Chondrocyte (in vitro differentiated cells): ENCODE data around the gene APLF. TPM values are rescaled to one million over a fixed set of nuclear protein-coding genes. Genes with fewer than 3 reads are reported as not detected.

Experiments used
- DNase-seq: peaks from one replicate; pipeline ENCODE4 v3.0.0; 2021; ENCODE audit warnings: mixed read lengths, low spot score
- H3K27ac Mint-ChIP-seq: one replicate; pipeline ENCODE4 v1.8.0; 2021; ENCODE audit warnings: mild to moderate bottlenecking, moderate library complexity, mixed read lengths; ENCODE audit not compliant: unreplicated experiment
- H3K27me3 Mint-ChIP-seq: 2 replicates; pipeline ENCODE4 v1.8.0; 2021; ENCODE audit warnings: low read depth, mixed read lengths
- H3K36me3 Mint-ChIP-seq: 2 replicates; pipeline ENCODE4 v1.8.0; 2021; ENCODE audit warnings: low read depth, mixed read lengths
- H3K4me1 Mint-ChIP-seq: 2 replicates; pipeline ENCODE4 v1.8.0; 2021; ENCODE audit warnings: low read depth, mild to moderate bottlenecking, mixed read lengths
- H3K4me3 Mint-ChIP-seq: one replicate; pipeline ENCODE4 v1.8.0; 2021; ENCODE audit warnings: mild to moderate bottlenecking, moderate library complexity, mixed read lengths; ENCODE audit not compliant: unreplicated experiment
- H3K9me3 Mint-ChIP-seq: 2 replicates; pipeline ENCODE4 v1.8.0; 2021; ENCODE audit warnings: low read depth, mixed read lengths
- CTCF ChIP-seq: fragments of 200-600 bp; sonication (generic); IDR thresholded peaks from 2 replicates; pipeline ENCODE4 v1.5.0; 2021; ENCODE audit warnings: antibody characterized with exemption, mild to moderate bottlenecking, moderate library complexity
- total RNA-seq: library from RNA; stranded (reverse); gene quantifications from 3 replicates; pipeline ENCODE4 v1.2.1, GENCODE V29; 2021

APLF gene
- total RNA-seq, 1 donor from 2014 or later: 3.9 TPM

DNA sequence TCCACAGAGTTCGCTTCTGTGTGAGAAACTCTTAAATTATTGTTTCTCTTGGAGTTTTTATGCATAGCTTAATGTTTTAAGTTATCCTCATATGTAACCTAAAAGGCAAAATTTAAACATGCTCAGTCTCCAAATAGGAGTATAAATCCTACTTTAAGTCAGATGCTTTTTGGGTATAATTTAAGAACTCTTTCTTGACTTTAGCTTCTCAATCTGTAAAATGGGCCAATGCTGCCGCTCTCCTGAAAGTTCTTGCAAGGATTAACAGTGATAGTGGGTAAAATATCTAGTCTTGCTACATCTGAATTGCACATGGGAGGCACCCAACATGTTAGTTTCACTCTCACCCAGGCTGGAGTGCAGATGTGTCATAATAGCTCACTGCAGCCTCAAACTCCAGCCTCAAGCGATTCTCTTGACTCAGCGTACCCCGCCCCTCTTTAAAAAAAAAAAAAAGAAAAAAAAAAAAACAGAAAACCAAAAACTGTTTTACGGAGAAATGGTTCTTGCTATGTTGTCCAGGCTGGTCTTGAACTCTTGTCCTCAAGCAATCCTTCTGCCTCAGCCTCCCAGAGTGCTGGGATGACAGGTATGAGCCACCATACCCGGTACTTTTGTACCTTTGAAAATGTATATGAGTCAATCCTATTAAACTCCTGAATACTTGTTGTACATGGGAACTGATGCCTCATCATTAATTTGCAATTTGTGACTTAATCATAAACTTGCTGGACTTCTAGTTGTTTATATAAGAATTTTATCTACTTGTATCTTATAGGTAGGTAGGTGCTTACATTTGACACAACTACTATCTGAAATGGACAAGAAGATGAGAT is 2.1 kb upstream of the APLF start:
- H3K4me3 Mint-ChIP-seq: no peak overlapping the region
- no peaks in the 10 kb centered on the region for H3K9me3 Mint-ChIP-seq
- H3K36me3 Mint-ChIP-seq: no peaks in the 10 kb centered on the region
- no peak for TF ChIP-seq CTCF
- H3K27me3 Mint-ChIP-seq: no peaks in the 10 kb centered on the region
- peaks cover 20% of the 10 kb centered on the region for H3K4me1 Mint-ChIP-seq
- no peak overlapping the region for H3K27ac Mint-ChIP-seq
- no peak for DNase-seq

DNA sequence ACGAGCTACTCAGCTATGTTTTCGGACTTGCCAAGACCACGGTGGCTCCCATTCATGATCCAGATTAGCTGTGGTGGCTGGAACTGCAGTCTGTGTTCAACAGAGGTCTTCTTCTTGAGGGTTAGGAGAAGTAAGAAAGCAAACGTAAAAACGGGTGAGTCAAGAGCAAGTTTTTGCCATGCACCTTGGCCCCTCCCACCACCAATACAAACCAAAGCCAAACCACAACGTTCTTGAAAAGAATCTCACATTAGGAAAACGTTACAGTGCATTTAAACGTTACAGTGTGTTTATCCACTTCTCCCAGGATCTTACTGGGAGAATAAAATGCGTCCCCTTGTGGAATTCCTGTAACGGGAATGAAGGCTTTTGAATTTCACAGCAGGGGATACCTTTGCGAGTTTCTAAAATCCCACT is 1.0 kb upstream of the APLF start:
- peak overlapping the region; percentile 96 for H3K4me3 Mint-ChIP-seq
- peaks cover 20% of the 10 kb centered on the region for H3K4me1 Mint-ChIP-seq
- H3K27me3 Mint-ChIP-seq: no peaks in the 10 kb centered on the region
- no peaks in the 10 kb centered on the region for H3K9me3 Mint-ChIP-seq
- no peak for DNase-seq
- peak overlapping the region; percentile 94 for H3K27ac Mint-ChIP-seq
- H3K36me3 Mint-ChIP-seq: no peaks in the 10 kb centered on the region
- TF ChIP-seq CTCF: peak; percentile 64

- Mint-ChIP-seq H3K9me3 (no peaks in the 10 kb centered on the region), H3K27me3 (no peaks in the 10 kb centered on the region), H3K27ac (peak overlapping the region; percentile 94), H3K36me3 (no peaks in the 10 kb centered on the region), H3K4me3 (peak overlapping the region; percentile 96), H3K4me1 (peaks cover 20% of the 10 kb centered on the region)
- DNase-seq: no peak
- no peak for TF ChIP-seq CTCF
Observed at GRCh38 chr2:68466778-68467076, 658 bp upstream of the APLF start.

DNA sequence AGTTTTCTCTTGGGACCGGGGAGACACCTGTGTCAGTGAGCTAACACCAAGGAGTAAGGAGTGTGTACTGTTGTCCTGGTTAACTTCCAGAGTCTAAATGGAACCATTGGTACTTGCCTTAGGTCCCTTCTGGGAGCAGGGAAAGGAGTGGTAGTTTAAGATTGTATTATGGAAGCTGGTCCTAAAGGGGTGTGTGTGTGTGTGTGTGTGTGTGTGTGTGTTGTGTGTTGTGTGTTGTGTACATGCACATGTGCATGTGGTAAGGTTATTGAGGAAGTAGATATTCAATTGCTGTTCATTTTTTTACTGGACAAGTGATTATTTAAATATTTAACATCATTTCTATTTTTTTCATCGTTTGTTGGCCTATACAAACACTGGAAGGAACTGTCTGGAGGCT is 1.4 kb downstream of the APLF start:
- H3K36me3 Mint-ChIP-seq: no peaks in the 10 kb centered on the region
- H3K27ac Mint-ChIP-seq: no peak overlapping the region
- no peak for DNase-seq
- no peak overlapping the region for H3K4me3 Mint-ChIP-seq
- H3K27me3 Mint-ChIP-seq: no peaks in the 10 kb centered on the region
- H3K4me1 Mint-ChIP-seq: peaks cover 20% of the 10 kb centered on the region
- TF ChIP-seq CTCF: no peak
- H3K9me3 Mint-ChIP-seq: no peaks in the 10 kb centered on the region

DNA sequence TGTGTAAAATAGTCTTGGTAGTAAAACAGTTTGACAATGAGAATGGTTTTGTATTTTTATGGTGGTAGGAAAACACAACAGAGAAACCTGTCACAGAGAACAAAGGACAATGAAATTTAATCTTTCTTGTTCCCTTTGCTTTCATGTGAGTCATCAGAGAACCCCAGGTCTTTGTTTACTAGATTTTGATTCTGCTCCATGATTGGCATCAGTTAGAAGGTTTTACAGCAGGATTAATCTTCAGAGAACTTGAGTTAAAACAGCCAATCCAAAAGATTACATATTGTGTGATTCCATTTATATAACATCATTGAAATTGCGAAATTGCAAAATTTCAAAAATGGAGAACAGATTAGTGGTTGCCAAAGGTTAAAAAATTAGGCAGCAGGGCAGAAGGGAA is 2.5 kb downstream of the APLF start:
- no peak overlapping the region for H3K27ac Mint-ChIP-seq
- H3K4me3 Mint-ChIP-seq: no peak overlapping the region
- DNase-seq: no peak
- no peaks in the 10 kb centered on the region for H3K9me3 Mint-ChIP-seq
- peaks cover 20% of the 10 kb centered on the region for H3K4me1 Mint-ChIP-seq
- H3K27me3 Mint-ChIP-seq: no peaks in the 10 kb centered on the region
- TF ChIP-seq CTCF: no peak
- H3K36me3 Mint-ChIP-seq: no peaks in the 10 kb centered on the region
